Endothelial cell (in vitro differentiated cells): ENCODE data around the gene PIP5K1B. TPM values are rescaled to one million over a fixed set of nuclear protein-coding genes. Genes with fewer than 3 reads are reported as not detected.

ENCODE experiments used
- DNase-seq: peaks from one replicate; pipeline ENCODE4 v3.0.0; 2021; ENCODE audit warnings: low spot score
- H3K27ac Mint-ChIP-seq: one replicate; pipeline ENCODE4 v1.8.0; 2021; ENCODE audit warnings: mixed read lengths, inconsistent platforms; ENCODE audit not compliant: unreplicated experiment
- H3K27me3 Mint-ChIP-seq: one replicate; pipeline ENCODE4 v1.8.0; 2021; ENCODE audit warnings: mild to moderate bottlenecking, moderate library complexity, mixed read lengths, inconsistent platforms; ENCODE audit not compliant: unreplicated experiment
- H3K36me3 Mint-ChIP-seq: one replicate; pipeline ENCODE4 v1.8.0; 2021; ENCODE audit warnings: mild to moderate bottlenecking, low read depth, mixed read lengths, inconsistent platforms; ENCODE audit not compliant: unreplicated experiment
- H3K4me1 Mint-ChIP-seq: one replicate; pipeline ENCODE4 v1.8.0; 2021; ENCODE audit warnings: mild to moderate bottlenecking, mixed read lengths, inconsistent platforms; ENCODE audit not compliant: unreplicated experiment
- H3K4me3 Mint-ChIP-seq: one replicate; pipeline ENCODE4 v1.8.0; 2021; ENCODE audit warnings: mild to moderate bottlenecking, mixed read lengths, inconsistent platforms; ENCODE audit not compliant: unreplicated experiment
- H3K9me3 Mint-ChIP-seq: one replicate; pipeline ENCODE4 v1.8.0; 2021; ENCODE audit warnings: mixed read lengths, inconsistent platforms; ENCODE audit not compliant: unreplicated experiment
- CTCF ChIP-seq: fragments of 200-600 bp; sonication (generic); IDR thresholded peaks from one replicate; pipeline ENCODE4 v1.5.0; 2021; ENCODE audit warnings: antibody characterized with exemption; ENCODE audit not compliant: unreplicated experiment
- total RNA-seq: library from RNA; stranded (reverse); fragmentation: NEBNext Ultra II Directional; extraction: Animal tissue kit (Norgen Biotek cat#: 25700); gene quantifications from one replicate; pipeline ENCODE4 v1.2.1, GENCODE V29; 2021; ENCODE audit not compliant: unreplicated experiment

The PIP5K1B gene
- total RNA-seq, 1 donor from 2014 or later: 1.8 TPM

DNA sequence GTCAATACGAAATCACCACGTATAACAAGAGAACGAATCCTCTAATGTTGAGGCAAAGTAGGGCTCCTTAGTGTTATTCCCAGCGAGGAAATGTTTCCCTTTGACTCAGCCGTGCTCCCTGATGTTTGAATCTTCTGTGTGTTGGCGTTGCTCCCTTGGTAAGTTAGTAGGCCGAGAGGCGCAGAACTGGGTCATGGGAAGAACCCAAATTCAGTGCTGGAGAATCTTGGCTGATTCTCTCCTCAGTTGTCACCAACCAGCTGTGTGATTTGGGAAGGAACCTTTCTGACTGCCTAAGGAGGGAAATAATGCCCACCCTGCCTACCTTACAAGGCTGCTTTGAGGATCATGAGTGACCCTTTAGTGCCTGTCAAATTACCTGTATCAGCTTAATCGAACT lies 286.4 kb downstream of the PIP5K1B start:
- TF ChIP-seq CTCF: no peak

DNA sequence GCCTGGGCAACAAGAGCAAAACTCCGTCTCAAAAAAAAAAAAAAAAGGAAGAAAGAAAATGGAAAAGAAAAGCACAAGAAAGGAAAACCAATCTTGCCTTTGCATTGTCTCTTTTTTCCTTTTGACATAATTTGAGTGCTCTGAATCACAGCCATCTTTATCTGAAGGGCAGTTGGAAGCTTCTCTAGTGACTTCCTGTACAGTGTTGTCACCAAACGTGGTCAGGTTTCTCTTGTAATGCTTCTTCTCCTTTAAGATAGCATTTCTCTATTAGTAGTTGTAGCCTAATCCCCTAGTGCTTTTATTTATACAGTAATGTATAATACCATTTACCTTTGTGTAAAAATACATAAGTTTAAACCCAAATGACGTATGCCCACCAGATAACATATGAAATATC lies 290.7 kb downstream of the PIP5K1B start:
- no peaks in the 10 kb centered on the region for H3K9me3 Mint-ChIP-seq
- TF ChIP-seq CTCF: no peak
- peaks cover 3% of the 10 kb centered on the region for H3K36me3 Mint-ChIP-seq
- peaks cover 17% of the 10 kb centered on the region for H3K4me1 Mint-ChIP-seq
- H3K27ac Mint-ChIP-seq: no peak overlapping the region
- DNase-seq: no peak
- H3K4me3 Mint-ChIP-seq: no peak overlapping the region
- H3K27me3 Mint-ChIP-seq: no peaks in the 10 kb centered on the region

More for the DNA sequence above, 286.4 kb downstream of the PIP5K1B start:
- no peak overlapping the region for H3K27ac Mint-ChIP-seq
- H3K4me1 Mint-ChIP-seq: peaks cover 2% of the 10 kb centered on the region
- no peaks in the 10 kb centered on the region for H3K27me3 Mint-ChIP-seq
- no peak overlapping the region for H3K4me3 Mint-ChIP-seq
- no peak for DNase-seq
- no peaks in the 10 kb centered on the region for H3K9me3 Mint-ChIP-seq
- peaks cover 3% of the 10 kb centered on the region for H3K36me3 Mint-ChIP-seq

GRCh38 chr9:68996462-68996861 lies 291.4 kb downstream of the PIP5K1B start:
- no peaks in the 10 kb centered on the region for H3K9me3 Mint-ChIP-seq
- TF ChIP-seq CTCF: no peak
- peaks cover 17% of the 10 kb centered on the region for H3K4me1 Mint-ChIP-seq
- no peak for DNase-seq
- no peak overlapping the region for H3K27ac Mint-ChIP-seq
- H3K4me3 Mint-ChIP-seq: no peak overlapping the region
- H3K27me3 Mint-ChIP-seq: no peaks in the 10 kb centered on the region
- peaks cover 3% of the 10 kb centered on the region for H3K36me3 Mint-ChIP-seq

DNA sequence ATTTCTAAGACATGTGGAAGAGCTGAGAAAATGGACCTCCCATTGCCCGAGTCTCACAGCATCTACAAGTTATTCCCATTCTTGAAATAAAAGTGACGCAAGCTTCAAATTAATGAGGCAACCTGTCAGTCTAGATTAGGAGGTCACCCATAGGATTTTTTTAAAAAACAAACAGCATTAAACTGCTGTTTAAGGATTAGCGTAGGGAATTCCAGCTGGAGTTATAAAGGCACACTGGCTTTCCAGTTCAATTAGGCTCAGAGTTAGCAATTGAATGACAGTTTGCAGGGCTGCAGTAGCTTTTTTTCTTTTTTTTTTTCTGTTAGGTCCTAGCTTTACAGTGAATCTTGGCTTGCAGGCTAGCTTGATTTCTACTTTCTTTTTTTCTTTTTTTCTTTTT lies 292.6 kb downstream of the PIP5K1B start:
- Mint-ChIP-seq H3K27ac (no peak overlapping the region), H3K9me3 (no peaks in the 10 kb centered on the region)
- DNase-seq: no peak

GRCh38 chr9:68998385-68998784 lies 293.3 kb downstream of the PIP5K1B start:
- Mint-ChIP-seq H3K9me3 (no peaks in the 10 kb centered on the region), H3K4me3 (no peak overlapping the region), H3K36me3 (no peaks in the 10 kb centered on the region), H3K27ac (no peak overlapping the region), H3K4me1 (peaks cover 18% of the 10 kb centered on the region), H3K27me3 (no peaks in the 10 kb centered on the region)
- no peak for TF ChIP-seq CTCF
- DNase-seq: no peak

More for the DNA sequence above, 292.6 kb downstream of the PIP5K1B start:
- peaks cover 17% of the 10 kb centered on the region for H3K4me1 Mint-ChIP-seq
- TF ChIP-seq CTCF: no peak
- no peak overlapping the region for H3K4me3 Mint-ChIP-seq
- H3K27me3 Mint-ChIP-seq: no peaks in the 10 kb centered on the region
- peaks cover 3% of the 10 kb centered on the region for H3K36me3 Mint-ChIP-seq
